H1 (cell line): ENCODE measurements around the gene GNLY.

ENCODE experiments used
- ATF3 ChIP-seq: IDR thresholded peaks from 2 replicates; pipeline ENCODE4 v1.6.1; 2011; ENCODE audit warnings: low read depth, mild to moderate bottlenecking, low read length; ENCODE audit not compliant: insufficient read depth
- CTCF ChIP-seq, 3 experiments: IDR thresholded peaks; 1 replicate in 2 of 3; 2 replicates in 1 of 3; pipeline versions ENCODE4 v1.5.1 to v1.6.1; 2011; ENCODE audit warnings: low read length in 3 of 3, mild to moderate bottlenecking in 3 of 3, inconsistent platforms in 2 of 3, low read depth in 1 of 3, moderate library complexity in 1 of 3; ENCODE audit not compliant: insufficient read depth in 1 of 3; ENCODE audit errors: control extremely low read depth in 1 of 3
- EZH2 ChIP-seq: fragments of 200-600 bp; sonication (generic); IDR thresholded peaks from 2 replicates; pipeline ENCODE4 v1.7.1; 2012; ENCODE audit warnings: low read depth, mild to moderate bottlenecking, moderate library complexity, low read length, inconsistent platforms; ENCODE audit not compliant: severe bottlenecking
- GABPA ChIP-seq: IDR thresholded peaks from 2 replicates; pipeline ENCODE4 v1.6.1; 2011; ENCODE audit warnings: mild to moderate bottlenecking, low read length, moderate library complexity, borderline replicate concordance; ENCODE audit not compliant: insufficient read depth
- JUN ChIP-seq: IDR thresholded peaks from 2 replicates; pipeline ENCODE4 v1.6.1; 2011; ENCODE audit warnings: low read depth, mild to moderate bottlenecking, improper control_type of control experiment, low read length
- JUND ChIP-seq: IDR thresholded peaks from 2 replicates; pipeline ENCODE4 v1.6.1; 2011; ENCODE audit warnings: mild to moderate bottlenecking, improper control_type of control experiment, low read length
- KDM1A ChIP-seq: fragments of 200-600, 300-600 bp; sonication (generic); IDR thresholded peaks from 2 replicates; pipeline ENCODE4 v1.7.1; 2016; ENCODE audit warnings: mild to moderate bottlenecking, low read length, borderline replicate concordance
- MAFK ChIP-seq: IDR thresholded peaks from 2 replicates; pipeline ENCODE4 v1.6.1; 2012; ENCODE audit warnings: low read depth, mild to moderate bottlenecking, improper control_type of control experiment, low read length
- POLR2A ChIP-seq, 2 experiments: IDR thresholded peaks; 1 replicate in 1 of 2; 2 replicates in 1 of 2; pipeline ENCODE4 v1.6.1; 2011; ENCODE audit warnings: low read depth in 2 of 2, low read length in 2 of 2, mild to moderate bottlenecking in 2 of 2; ENCODE audit errors: control extremely low read depth in 1 of 2
- POLR2AphosphoS5 ChIP-seq: IDR thresholded peaks from 2 replicates; pipeline ENCODE4 v1.6.1; 2011; ENCODE audit warnings: low read depth, low read length
- SAP30 ChIP-seq: fragments of 300-600 bp; sonication (generic); IDR thresholded peaks from 2 replicates; pipeline ENCODE4 v1.7.1; 2012; ENCODE audit warnings: low read length, moderate library complexity, mild to moderate bottlenecking, inconsistent platforms; ENCODE audit not compliant: insufficient read depth, insufficient replicate concordance
- SIN3A ChIP-seq, 2 experiments: IDR thresholded peaks in 1 of 2; conservative IDR thresholded peaks in 1 of 2; 2 replicates each; pipeline ENCODE4 v1.6.1; 2011 to 2012; ENCODE audit warnings: low read length in 2 of 2, improper control_type of control experiment in 1 of 2, low read depth in 1 of 2, mild to moderate bottlenecking in 1 of 2
- USF2 ChIP-seq: IDR thresholded peaks from 2 replicates; pipeline ENCODE4 v1.6.1; 2011; ENCODE audit warnings: low read length, improper control_type of control experiment
- YY1 ChIP-seq: IDR thresholded peaks from 2 replicates; pipeline ENCODE4 v1.6.1; 2011; ENCODE audit warnings: low read depth, mild to moderate bottlenecking, low read length

GRCh38 chr2:85711578-85712060, 17.5 kb downstream of the GNLY start:
- no peak for TF ChIP-seq SAP30
- TF ChIP-seq JUN, result no peak
- TF ChIP-seq ATF3, result no peak
- TF ChIP-seq POLR2AphosphoS5, result no peak
- TF ChIP-seq CTCF (IDR thresholded peaks at IDR 0.05; ENCODE audit: control extremely low read depth in 1 of 3, insufficient read depth in 1 of 3, low read depth in 1 of 3, low read length in 3 of 3), result no peak
- no peak for TF ChIP-seq MAFK
- no peak for TF ChIP-seq YY1
- TF ChIP-seq EZH2, result no peak
- TF ChIP-seq POLR2A (IDR thresholded peaks at IDR 0.05; ENCODE audit: control extremely low read depth in 1 of 2, low read depth in 2 of 2, low read length in 2 of 2), result no peak
- TF ChIP-seq GABPA, result no peak
- TF ChIP-seq SIN3A (conservative IDR thresholded peaks at IDR 0.05 in 1 of 2, IDR thresholded peaks at IDR 0.05 in 1 of 2; ENCODE audit: low read depth in 1 of 2, low read length in 2 of 2), result no peak
- no peak for TF ChIP-seq USF2
- TF ChIP-seq JUND, result no peak
- TF ChIP-seq KDM1A, result no peak
